Duodenal mucosa (tissue), 2 donors: Measurements from ENCODE around the gene MACROD2.
"Not testable (repeated sequence)": the region's sequence is repeated elsewhere in the genome, so short reads cannot be mapped to it uniquely, and the experiment has no call there.

Experiments
- H3K27ac ChIP-seq: one replicate; pipeline ENCODE4 v1.7.0; 2013; ENCODE audit warnings: low read depth, low read length
- H3K27me3 ChIP-seq, 2 donors: one replicate each; pipeline ENCODE4 v1.7.0; 2013; ENCODE audit warnings: low read length in 2 of 2, control low read depth in 1 of 2; ENCODE audit not compliant: insufficient read depth in 2 of 2, control insufficient read depth in 1 of 2
- H3K36me3 ChIP-seq, 2 donors: one replicate each; pipeline ENCODE4 v1.7.0; 2013; ENCODE audit warnings: low read length in 2 of 2, control low read depth in 1 of 2; ENCODE audit not compliant: insufficient read depth in 2 of 2, control insufficient read depth in 1 of 2
- H3K4me1 ChIP-seq, 2 donors: one replicate each; pipeline ENCODE4 v1.7.0; 2013; ENCODE audit warnings: low read length in 2 of 2, control low read depth in 1 of 2; ENCODE audit not compliant: insufficient read depth in 2 of 2, control insufficient read depth in 1 of 2
- H3K4me3 ChIP-seq, 2 donors: one replicate each; pipeline ENCODE4 v1.7.0; 2013; ENCODE audit warnings: low read length in 2 of 2, low read depth in 1 of 2
- H3K9ac ChIP-seq, 2 donors: one replicate each; pipeline ENCODE4 v1.7.0; 2013; ENCODE audit warnings: low read length in 2 of 2, low read depth in 1 of 2
- H3K9me3 ChIP-seq, 2 donors: one replicate each; pipeline ENCODE4 v1.7.0; 2013; ENCODE audit warnings: low read length in 2 of 2, control low read depth in 1 of 2; ENCODE audit not compliant: control insufficient read depth in 1 of 2

MACROD2 gene

GRCh38 chr20:15965165-15965564 is 1969.8 kb downstream of the MACROD2 start:
- no peaks in the 10 kb centered on the region for H3K36me3 ChIP-seq
- no peaks in the 10 kb centered on the region for H3K4me1 ChIP-seq
- H3K9me3 ChIP-seq, result no peaks in the 10 kb centered on the region
- H3K9ac ChIP-seq, result no peak overlapping the region
- no peak overlapping the region for H3K4me3 ChIP-seq
- H3K27ac ChIP-seq, result no peak overlapping the region
- no peaks in the 10 kb centered on the region for H3K27me3 ChIP-seq

GRCh38 chr20:15967334-15967733 is 1972.0 kb downstream of the MACROD2 start:
- Histone ChIP-seq H3K27me3 (no peaks in the 10 kb centered on the region), H3K9me3 (no peaks in the 10 kb centered on the region), H3K27ac (no peak overlapping the region), H3K4me1 (no peaks in the 10 kb centered on the region), H3K9ac (no peak overlapping the region), H3K4me3 (no peak overlapping the region), H3K36me3 (no peaks in the 10 kb centered on the region)

GRCh38 chr20:15976047-15976736 is 1980.9 kb downstream of the MACROD2 start:
- H3K36me3 ChIP-seq, result no peaks in the 10 kb centered on the region
- no peaks in the 10 kb centered on the region for H3K9me3 ChIP-seq

GRCh38 chr20:15977026-15977425 is 1981.7 kb downstream of the MACROD2 start:
- Histone ChIP-seq H3K9me3 (no peaks in the 10 kb centered on the region), H3K27me3 (no peaks in the 10 kb centered on the region), H3K27ac (no peak overlapping the region), H3K4me3 (no peak overlapping the region), H3K9ac (no peak overlapping the region), H3K4me1 (no peaks in the 10 kb centered on the region), H3K36me3 (no peaks in the 10 kb centered on the region)

More at GRCh38 chr20:15976047-15976736, 1980.9 kb downstream of the MACROD2 start:
- Histone ChIP-seq H3K9ac (no peak overlapping the region), H3K4me3 (no peak overlapping the region), H3K27me3 (no peaks in the 10 kb centered on the region), H3K27ac (no peak overlapping the region), H3K4me1 (no peaks in the 10 kb centered on the region)

- no peaks in the 10 kb centered on the region for H3K4me1 ChIP-seq
- no peaks in the 10 kb centered on the region for H3K9me3 ChIP-seq
Observed at GRCh38 chr20:15977758-15978157, 1982.4 kb downstream of the MACROD2 start.

GRCh38 chr20:15985494-15986368 is 1990.4 kb downstream of the MACROD2 start:
- H3K4me3 ChIP-seq, result peak overlapping the region in 1 of 2 donors; percentile 10
- H3K9me3 ChIP-seq, H3K27me3 ChIP-seq, H3K9ac ChIP-seq, H3K4me1 ChIP-seq, H3K36me3 ChIP-seq, H3K27ac ChIP-seq: not testable (repeated sequence)

More at GRCh38 chr20:15977758-15978157, 1982.4 kb downstream of the MACROD2 start:
- no peak overlapping the region for H3K27ac ChIP-seq
- H3K36me3 ChIP-seq, result no peaks in the 10 kb centered on the region
- no peak overlapping the region for H3K9ac ChIP-seq
- H3K4me3 ChIP-seq, result no peak overlapping the region
- no peaks in the 10 kb centered on the region for H3K27me3 ChIP-seq

- Histone ChIP-seq H3K9ac (no peak overlapping the region), H3K27me3 (no peaks in the 10 kb centered on the region), H3K27ac (no peak overlapping the region), H3K4me3 (no peak overlapping the region), H3K4me1 (no peaks in the 10 kb centered on the region), H3K9me3 (no peaks in the 10 kb centered on the region), H3K36me3 (no peaks in the 10 kb centered on the region)
Observed at GRCh38 chr20:15986690-15987089, 1991.4 kb downstream of the MACROD2 start.

- Histone ChIP-seq H3K4me3 (no peak overlapping the region), H3K9ac (no peak overlapping the region), H3K27me3 (no peaks in the 10 kb centered on the region)
Observed at GRCh38 chr20:15991279-15991678, 1996.0 kb downstream of the MACROD2 start.

GRCh38 chr20:15992564-15992963 is 1997.2 kb downstream of the MACROD2 start:
- Histone ChIP-seq H3K27ac (no peak overlapping the region), H3K36me3 (no peaks in the 10 kb centered on the region), H3K4me3 (no peak overlapping the region), H3K9ac (no peak overlapping the region), H3K9me3 (peaks cover 2 to 8% of the 10 kb centered on the region in 2 donors), H3K27me3 (no peaks in the 10 kb centered on the region), H3K4me1 (no peaks in the 10 kb centered on the region)

More at GRCh38 chr20:15991279-15991678, 1996.0 kb downstream of the MACROD2 start:
- Histone ChIP-seq H3K36me3 (no peaks in the 10 kb centered on the region), H3K9me3 (no peaks in the 10 kb centered on the region), H3K27ac (no peak overlapping the region), H3K4me1 (no peaks in the 10 kb centered on the region)

GRCh38 chr20:16000112-16000511 is 2004.8 kb downstream of the MACROD2 start:
- no peaks in the 10 kb centered on the region for H3K36me3 ChIP-seq
- no peak overlapping the region for H3K27ac ChIP-seq
- H3K9me3 ChIP-seq, result peaks cover 6 to 13% of the 10 kb centered on the region in 2 donors
- H3K9ac ChIP-seq, result no peak overlapping the region
- H3K27me3 ChIP-seq, result no peaks in the 10 kb centered on the region
- no peaks in the 10 kb centered on the region for H3K4me1 ChIP-seq
- no peak overlapping the region for H3K4me3 ChIP-seq
